H54 (cell line): ENCODE measurements around the gene ATG4A.

ENCODE experiments used
- DNase-seq: peaks from one replicate; pipeline ENCODE4 v3.0.0; 2011; ENCODE audit warnings: low spot score, mixed read lengths; ENCODE audit not compliant: insufficient read length
- FAIRE-seq: peaks from 3 replicates; lab custom pipeline; 2011; peaks lifted over from hg19 to GRCh38; lab: Jason Lieb, UNC
- POLR2A ChIP-seq: IDR thresholded peaks from 2 replicates; pipeline ENCODE4 v1.6.1; 2011; ENCODE audit warnings: low read depth, mild to moderate bottlenecking, low read length

Gene ATG4A, protein sequence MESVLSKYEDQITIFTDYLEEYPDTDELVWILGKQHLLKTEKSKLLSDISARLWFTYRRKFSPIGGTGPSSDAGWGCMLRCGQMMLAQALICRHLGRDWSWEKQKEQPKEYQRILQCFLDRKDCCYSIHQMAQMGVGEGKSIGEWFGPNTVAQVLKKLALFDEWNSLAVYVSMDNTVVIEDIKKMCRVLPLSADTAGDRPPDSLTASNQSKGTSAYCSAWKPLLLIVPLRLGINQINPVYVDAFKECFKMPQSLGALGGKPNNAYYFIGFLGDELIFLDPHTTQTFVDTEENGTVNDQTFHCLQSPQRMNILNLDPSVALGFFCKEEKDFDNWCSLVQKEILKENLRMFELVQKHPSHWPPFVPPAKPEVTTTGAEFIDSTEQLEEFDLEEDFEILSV

DNA sequence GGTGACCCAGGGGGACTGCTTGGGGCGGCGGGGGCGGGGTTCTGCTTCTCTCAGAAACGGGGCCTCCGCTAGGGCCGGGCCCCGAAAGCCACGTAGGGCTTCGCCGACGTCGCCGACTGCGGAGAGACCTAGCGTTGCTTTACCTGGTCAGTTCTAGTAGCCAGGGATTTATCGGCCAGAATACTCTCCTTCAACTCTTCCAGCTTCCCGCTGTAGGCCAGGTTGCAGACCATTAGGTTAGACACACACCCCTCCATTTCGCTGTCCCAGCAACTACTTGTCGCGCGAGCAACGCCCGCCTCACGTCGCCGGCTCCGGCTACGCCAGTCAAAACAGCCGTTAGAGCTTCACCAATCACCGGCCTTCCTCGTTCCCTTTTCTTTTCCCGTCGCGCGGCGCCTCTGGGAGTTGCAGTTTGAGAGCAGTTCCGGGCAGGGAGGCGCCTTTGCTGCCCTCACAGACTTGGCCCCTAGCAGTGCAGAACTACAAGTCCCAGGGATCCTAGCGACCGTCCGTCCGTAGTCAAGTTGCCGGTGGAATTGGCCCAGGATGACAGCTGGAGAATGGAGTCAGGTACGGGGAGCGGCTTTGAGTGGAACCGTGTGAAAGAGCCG is at the start of gene ATG4A, which contains the start of gene PSMD10:
TSS of gene ATG4A (plus strand) at position 515 of the 614 bp plus-strand sequence. CDS start at position 564, 49 bp downstream.
TSS of gene PSMD10 (minus strand) at position 279 of the 614 bp plus-strand sequence. CDS start at position 257, 22 bp downstream.
- peak; percentile 51 for DNase-seq
- peak; percentile 46 for TF ChIP-seq POLR2A
- FAIRE-seq = peak; percentile 95

DNA sequence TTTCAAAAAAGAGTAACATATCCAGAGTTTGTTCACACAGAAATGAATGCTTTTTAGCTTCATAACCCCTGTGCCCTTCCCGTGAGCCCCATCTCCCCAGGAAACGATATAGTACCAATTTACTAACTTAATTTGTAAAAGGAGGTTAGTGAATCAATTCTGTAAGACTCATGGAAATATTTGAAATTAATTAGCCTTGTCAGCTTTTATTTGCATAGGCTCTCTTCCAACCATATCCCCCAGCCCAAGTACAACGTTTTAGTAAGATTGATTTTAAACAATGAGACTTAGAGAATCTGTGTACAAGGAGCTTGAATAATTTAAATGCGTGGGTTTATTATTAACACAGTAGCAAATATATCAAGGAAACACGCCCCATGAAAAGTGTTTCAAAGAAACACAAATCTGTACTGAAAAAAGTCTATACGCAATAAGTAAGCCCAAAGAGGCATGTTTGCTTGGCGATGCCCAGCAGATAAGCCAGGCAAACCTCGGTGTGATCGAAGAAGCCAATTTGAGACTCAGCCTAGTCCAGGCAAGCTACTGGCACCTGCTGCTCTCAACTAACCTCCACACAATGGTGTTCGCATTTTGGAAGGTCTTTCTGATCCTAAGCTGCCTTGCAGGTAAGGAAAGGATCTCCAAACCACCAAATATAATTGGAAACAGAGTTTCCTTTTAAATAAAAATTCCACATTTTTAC is 46.9 kb upstream of the ATG4A start, which contains the start of gene VSIG1:
TSS of gene VSIG1 (plus strand) at position 512 of the 703 bp plus-strand sequence. CDS start at position 578, 66 bp downstream.
- no peak for TF ChIP-seq POLR2A
- DNase-seq = no peak
- no peak for FAIRE-seq

DNA sequence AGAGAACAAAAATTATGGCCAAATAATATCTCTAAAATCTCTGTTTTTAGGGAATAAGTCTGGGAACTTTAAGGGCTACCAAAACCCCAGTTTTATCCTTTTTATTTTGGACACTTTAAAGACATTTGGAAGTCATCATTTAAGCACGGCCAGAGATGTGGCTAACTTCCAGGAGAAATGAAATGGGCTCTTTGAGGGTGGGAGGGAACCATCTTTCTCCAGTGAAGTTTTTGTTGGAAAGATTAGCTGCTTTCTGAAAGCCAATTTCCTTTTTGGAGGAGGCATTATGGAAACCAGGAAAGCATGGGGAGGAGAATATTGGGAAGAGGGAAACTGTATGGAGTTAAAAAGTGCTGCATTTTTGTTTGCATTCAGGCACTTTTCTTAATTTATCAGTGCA is 41.9 kb upstream of the ATG4A start:
- TF ChIP-seq POLR2A = no peak
- FAIRE-seq (no peak), DNase-seq (no peak)

DNA sequence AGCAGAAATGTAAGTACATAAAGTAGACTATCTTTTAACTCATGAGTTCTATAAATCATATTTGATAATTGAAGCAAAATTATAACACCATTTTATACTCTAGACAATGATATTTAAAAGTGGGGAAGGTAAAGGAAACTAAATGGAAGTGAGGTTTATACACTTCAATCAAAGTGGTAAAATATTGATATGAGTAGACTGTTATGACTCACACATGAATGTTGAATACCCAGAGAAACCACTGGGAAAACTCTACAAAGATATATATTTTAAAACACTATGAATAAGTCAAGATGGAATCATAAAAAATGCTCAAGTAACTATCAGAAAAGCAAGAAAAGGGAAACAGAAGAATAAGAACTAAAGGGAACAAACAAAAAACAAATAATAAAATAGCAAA is 38.4 kb upstream of the ATG4A start:
- no peak for FAIRE-seq

DNA sequence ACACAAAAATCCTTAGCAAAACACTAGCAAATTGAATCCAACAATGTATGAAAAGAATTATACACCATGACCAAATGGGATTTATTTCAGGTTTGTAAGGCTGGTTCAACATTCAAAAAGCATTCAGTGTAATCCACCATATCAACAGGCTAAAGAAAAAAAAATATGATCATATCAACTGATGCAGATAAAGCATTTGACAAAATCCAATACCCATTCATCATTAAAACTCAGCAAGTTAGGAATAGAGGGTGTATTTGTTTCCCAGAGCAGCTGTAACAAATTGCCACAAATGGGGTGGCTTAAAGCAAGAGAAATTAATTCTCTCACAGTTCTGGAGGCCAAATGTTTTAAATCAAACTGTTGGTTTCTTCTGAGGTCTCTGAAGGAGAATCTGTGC is 36.0 kb upstream of the ATG4A start:
- no peak for DNase-seq
- TF ChIP-seq POLR2A = no peak
- FAIRE-seq = no peak

More for the DNA sequence above, 38.4 kb upstream of the ATG4A start:
- DNase-seq = no peak
- TF ChIP-seq POLR2A = no peak

DNA sequence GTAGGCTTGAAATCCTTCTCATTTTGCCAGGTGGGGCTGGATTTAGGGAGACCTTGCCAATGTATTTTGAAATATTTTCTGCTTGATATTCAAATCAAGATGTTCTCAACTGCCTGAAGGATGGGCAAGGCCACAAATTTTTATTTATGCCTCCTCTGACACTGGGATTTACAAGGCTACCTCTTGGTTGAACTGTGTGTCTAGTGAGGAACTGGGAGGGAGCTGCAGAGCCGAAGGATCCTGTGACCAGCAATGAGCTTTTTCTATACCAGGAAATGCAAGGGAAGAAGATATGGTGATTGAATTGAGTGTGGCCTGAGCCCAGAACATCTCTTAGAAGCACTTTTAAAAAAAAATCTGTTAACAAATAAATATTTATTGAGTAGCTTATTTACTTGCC is 31.8 kb upstream of the ATG4A start:
- TF ChIP-seq POLR2A = no peak
- FAIRE-seq (no peak), DNase-seq (no peak)

DNA sequence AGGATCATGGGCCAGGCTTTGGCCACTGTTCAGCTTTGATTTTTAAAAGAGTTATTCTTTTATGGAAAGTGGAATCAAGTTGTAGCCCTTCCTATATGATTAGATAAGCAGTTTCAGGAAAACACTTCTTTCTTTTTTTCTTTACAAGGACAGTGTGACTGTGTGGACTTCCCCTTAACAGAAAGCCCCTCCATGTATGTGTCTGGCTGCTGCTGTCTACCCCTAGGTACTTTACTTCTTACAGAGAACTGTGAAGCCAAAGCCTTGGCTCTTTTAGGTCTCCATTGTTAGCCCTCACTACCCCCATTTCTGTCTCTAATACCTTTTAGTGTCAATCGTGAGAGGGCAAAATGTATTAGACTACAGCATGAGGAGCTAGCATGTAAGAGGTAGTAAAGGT is 27.6 kb upstream of the ATG4A start:
- no peak for TF ChIP-seq POLR2A
- FAIRE-seq (no peak), DNase-seq (no peak)

DNA sequence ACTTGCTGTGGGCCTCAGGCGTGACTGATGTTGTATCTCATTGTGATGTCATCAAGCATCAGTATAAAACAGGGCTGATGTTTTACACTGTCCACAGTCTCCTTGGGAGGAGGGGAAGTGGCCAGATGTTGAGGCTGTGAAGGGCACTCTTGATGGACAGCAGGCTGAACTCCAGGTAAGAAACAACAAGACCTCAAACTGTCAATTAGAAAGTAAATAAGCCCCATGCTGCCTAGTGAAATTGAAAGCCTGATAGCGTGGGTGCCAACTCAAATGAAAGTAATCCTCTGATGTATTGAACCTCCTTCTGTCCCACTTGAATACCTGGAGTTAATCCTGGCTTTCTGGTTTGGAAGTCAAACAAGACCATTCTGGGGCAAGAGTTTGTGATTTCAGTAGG is 27.0 kb upstream of the ATG4A start:
- DNase-seq = no peak
- TF ChIP-seq POLR2A = no peak
- no peak for FAIRE-seq

DNA sequence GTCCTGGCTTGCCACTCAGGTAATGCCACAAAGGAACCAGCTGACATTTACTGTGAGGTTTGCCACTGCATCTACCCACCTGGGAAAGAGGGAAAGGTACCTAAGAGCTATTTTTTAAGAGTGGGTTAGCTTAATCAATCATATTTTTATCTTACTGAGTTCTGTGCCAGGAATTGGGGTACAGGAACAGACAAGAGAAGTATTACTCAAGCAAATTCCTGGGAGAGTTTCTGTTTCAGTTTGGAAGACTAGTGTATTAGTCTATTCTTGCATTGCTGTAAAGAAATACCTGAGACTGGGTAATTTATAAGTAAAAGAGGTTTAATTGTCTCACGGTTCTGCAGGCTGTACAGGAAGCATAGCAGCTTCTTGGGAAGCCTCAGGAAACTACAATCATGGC is 23.5 kb upstream of the ATG4A start:
- no peak for FAIRE-seq
- no peak for TF ChIP-seq POLR2A

DNA sequence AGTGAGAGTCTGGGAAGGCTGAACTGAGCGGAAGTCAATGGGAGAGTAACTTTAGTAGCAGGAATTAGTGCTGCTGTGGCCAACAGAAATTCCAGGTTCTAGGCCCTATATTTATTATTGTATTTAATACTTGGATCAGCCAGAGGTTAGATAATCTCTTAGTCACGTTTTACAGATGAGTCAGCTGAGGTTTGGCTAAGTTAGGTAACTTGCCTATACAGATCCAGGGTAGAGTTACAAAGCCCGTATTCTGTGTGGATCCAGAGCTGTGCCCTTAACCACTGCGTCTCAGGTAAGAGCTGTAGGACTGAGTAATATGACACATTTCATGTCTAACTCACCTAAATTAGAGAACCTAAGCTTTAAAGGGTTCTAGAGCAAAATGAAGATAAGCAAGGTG is 20.7 kb upstream of the ATG4A start:
- FAIRE-seq (no peak), DNase-seq (no peak)
- no peak for TF ChIP-seq POLR2A

More for the DNA sequence above, 23.5 kb upstream of the ATG4A start:
- no peak for DNase-seq

DNA sequence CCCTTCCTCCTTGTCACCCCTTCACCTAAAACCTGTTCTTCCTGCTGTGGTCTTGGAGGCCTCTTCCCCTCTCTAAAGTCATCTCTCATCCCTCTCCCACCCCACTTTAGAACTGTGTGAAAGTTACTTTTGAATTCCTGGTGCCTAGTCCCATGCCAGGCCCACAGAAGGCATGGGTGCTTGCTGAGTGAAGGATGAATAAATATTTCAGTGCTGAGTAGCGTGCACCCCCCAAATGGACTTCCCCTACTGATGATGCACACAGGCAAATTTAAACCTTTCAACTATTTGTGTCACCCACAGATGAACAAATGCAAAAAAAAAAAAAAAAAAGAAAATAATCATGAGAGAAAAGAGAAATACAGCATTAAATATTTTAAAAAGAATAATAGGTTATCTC is 20.0 kb upstream of the ATG4A start:
- no peak for TF ChIP-seq POLR2A
- FAIRE-seq (no peak), DNase-seq (no peak)

DNA sequence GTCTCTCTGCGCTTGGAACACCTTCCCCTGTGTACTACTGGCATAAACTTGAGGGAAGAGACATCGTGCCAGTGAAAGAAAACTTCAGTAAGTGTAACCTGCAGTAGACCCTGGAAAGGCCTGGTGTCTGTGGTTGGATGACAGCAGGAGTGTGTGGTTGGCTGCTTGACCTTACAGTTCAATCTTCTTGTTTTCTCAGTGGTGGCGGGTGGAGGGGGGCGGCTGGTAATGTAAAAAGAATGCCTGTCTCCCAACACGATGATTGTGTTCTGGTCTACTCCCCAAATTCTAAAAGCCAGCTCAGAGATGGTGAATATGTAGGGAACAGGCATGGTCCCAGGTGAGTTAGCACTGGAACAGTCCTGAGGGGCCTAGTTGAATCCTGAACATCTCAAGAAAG is 18.8 kb upstream of the ATG4A start:
- no peak for DNase-seq
- no peak for TF ChIP-seq POLR2A
- peak; percentile 84 for FAIRE-seq

DNA sequence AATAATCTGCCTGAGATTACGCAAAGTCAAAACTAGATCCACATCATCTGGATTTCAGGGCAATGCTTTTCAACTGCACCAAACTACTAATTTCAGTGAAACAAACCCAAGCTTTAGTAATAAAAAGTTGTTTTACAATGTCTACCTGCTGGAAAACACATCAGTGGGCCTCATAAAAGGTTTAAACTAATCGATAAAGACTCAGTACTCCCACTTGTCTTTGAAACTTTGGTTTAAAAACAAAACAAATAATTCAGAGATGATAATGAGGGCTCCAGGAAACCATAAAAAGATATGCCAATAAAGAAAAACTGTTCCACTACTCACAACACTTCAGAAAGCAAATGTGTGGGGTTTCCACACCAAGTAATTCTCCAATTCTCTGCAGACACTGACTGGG is 10.5 kb upstream of the ATG4A start:
- FAIRE-seq = no peak
- DNase-seq = no peak
- no peak for TF ChIP-seq POLR2A

DNA sequence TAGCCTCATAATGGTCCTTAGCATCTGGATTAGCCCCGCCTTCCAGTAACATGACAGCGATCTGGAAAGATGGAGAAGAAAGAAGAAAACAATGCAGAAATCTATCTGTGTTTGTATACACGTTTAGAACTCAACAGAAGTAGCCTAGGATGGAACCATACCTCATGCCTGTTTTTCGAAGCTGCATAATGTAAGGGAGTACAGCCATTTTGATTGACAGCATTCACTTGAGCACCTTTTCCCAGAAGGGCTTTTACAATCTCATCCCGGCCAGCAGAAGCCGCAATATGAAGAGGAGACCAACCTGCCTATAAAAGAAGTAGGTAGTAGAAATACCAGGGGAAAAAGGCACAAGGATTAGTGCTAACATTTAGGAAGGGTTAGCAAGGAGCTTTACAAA is 3.8 kb upstream of the ATG4A start:
- TF ChIP-seq POLR2A = no peak
- DNase-seq (no peak), FAIRE-seq (no peak)
